Urothelium cell line (cell line): Measurements from ENCODE around the gene AGBL2.
"Not testable (repeated sequence)": the region's sequence is repeated elsewhere in the genome, so short reads cannot be mapped to it uniquely, and the experiment has no call there.

Source experiments
- DNase-seq: peaks from one replicate; pipeline ENCODE4 v3.0.0; 2011; ENCODE audit warnings: low spot score, mixed read lengths
- FAIRE-seq: peaks from 2 replicates; lab custom pipeline; 2011; peaks lifted over from hg19 to GRCh38; lab: Jason Lieb, UNC

The AGBL2 gene

GRCh38 chr11:47705721-47706120 lies 9.4 kb downstream of the AGBL2 start:
- FAIRE-seq (no peak), DNase-seq (no peak)

- DNase-seq (no peak), FAIRE-seq (no peak)
These were observed 23.2 kb downstream of the AGBL2 start for GRCh38 chr11:47691979-47692378.

GRCh38 chr11:47689480-47689879 lies 25.7 kb downstream of the AGBL2 start:
- DNase-seq (no peak), FAIRE-seq (no peak)

GRCh38 chr11:47688991-47689390 lies 26.2 kb downstream of the AGBL2 start:
- no peak for FAIRE-seq
- DNase-seq = no peak

GRCh38 chr11:47688111-47688510 lies 27.1 kb downstream of the AGBL2 start:
- DNase-seq (no peak), FAIRE-seq (no peak)

- not testable (repeated sequence) for DNase-seq, FAIRE-seq
These were observed 28.5 kb downstream of the AGBL2 start for GRCh38 chr11:47686704-47687103.

- no peak for DNase-seq
- FAIRE-seq = no peak
These were observed 29.0 kb downstream of the AGBL2 start for GRCh38 chr11:47686151-47686550.

GRCh38 chr11:47675851-47676250 lies 39.3 kb downstream of the AGBL2 start:
- DNase-seq (no peak), FAIRE-seq (no peak)

- FAIRE-seq = no peak
- no peak for DNase-seq
These were observed 42.9 kb downstream of the AGBL2 start for GRCh38 chr11:47672283-47672730.

GRCh38 chr11:47669856-47670255 lies 45.3 kb downstream of the AGBL2 start:
- DNase-seq (no peak), FAIRE-seq (no peak)

- DNase-seq (no peak), FAIRE-seq (no peak)
These were observed 46.5 kb downstream of the AGBL2 start for GRCh38 chr11:47668665-47669064.

- DNase-seq = no peak
- no peak for FAIRE-seq
These were observed 47.6 kb downstream of the AGBL2 start for GRCh38 chr11:47667555-47667954.

GRCh38 chr11:47667135-47667534 lies 48.0 kb downstream of the AGBL2 start:
- FAIRE-seq = no peak
- no peak for DNase-seq

GRCh38 chr11:47664936-47665335 lies 50.2 kb downstream of the AGBL2 start:
- not testable (repeated sequence) for FAIRE-seq, DNase-seq

GRCh38 chr11:47661245-47661644 lies 53.9 kb downstream of the AGBL2 start:
- DNase-seq = no peak
- no peak for FAIRE-seq

GRCh38 chr11:47659276-47659675 lies 55.9 kb downstream of the AGBL2 start:
- DNase-seq = no peak
- no peak for FAIRE-seq

- no peak for FAIRE-seq
- no peak for DNase-seq
These were observed 58.8 kb downstream of the AGBL2 start for GRCh38 chr11:47656260-47656885.

- no peak for DNase-seq
- no peak for FAIRE-seq
These were observed 63.2 kb downstream of the AGBL2 start for GRCh38 chr11:47651818-47652469.

- DNase-seq (no peak), FAIRE-seq (no peak)
These were observed 65.9 kb downstream of the AGBL2 start for GRCh38 chr11:47649276-47649675.

- DNase-seq (no peak), FAIRE-seq (no peak)
These were observed 69.2 kb downstream of the AGBL2 start for GRCh38 chr11:47646019-47646418.

- no peak for DNase-seq
- no peak for FAIRE-seq
These were observed 69.7 kb downstream of the AGBL2 start for GRCh38 chr11:47645500-47645899.

- FAIRE-seq (peak; percentile 85), DNase-seq (peak; percentile 100)
These were observed 72.9 kb downstream of the AGBL2 start, which contains the start of gene MTCH2 for GRCh38 chr11:47642099-47642855. Gene MTCH2, minus strand, starts transcription at chr11:47642559. Its CDS starts 94 bp downstream, at chr11:47642465.
